A673 (cell line): Measurements from ENCODE around the gene TNS3.

Experiments used
- CTCF ChIP-seq: fragments of 300-800, 200-600 bp; sonication (generic); conservative IDR thresholded peaks from 2 replicates; pipeline ENCODE4 v1.5.1; 2017; ENCODE audit warnings: low read depth, mild to moderate bottlenecking, antibody characterized with exemption, low read length, moderate library complexity, mixed read lengths
- EZH2 ChIP-seq: fragments of 200-600 bp; sonication (generic); IDR thresholded peaks from 2 replicates; pipeline ENCODE4 v1.6.1; 2017; ENCODE audit warnings: borderline replicate concordance, low read depth, mild to moderate bottlenecking, mixed read lengths, antibody characterized with exemption, low read length; ENCODE audit not compliant: poor library complexity, severe bottlenecking

- no peak for TF ChIP-seq CTCF
- TF ChIP-seq EZH2, result no peak
Measured at GRCh38 chr7:47513741-47514241, 68.1 kb downstream of the TNS3 start.
